Endodermal cell (in vitro differentiated cells): ENCODE measurements around the gene PRSS58. TPM values are rescaled to one million over a fixed set of nuclear protein-coding genes. Genes with fewer than 3 reads are reported as not detected.

Experiments
- DNase-seq: peaks from one replicate; pipeline ENCODE4 v3.0.0-alpha.2; 2017
- H3K27ac ChIP-seq: 2 replicates; pipeline ENCODE4 v1.5.1; 2013; ENCODE audit warnings: mild to moderate bottlenecking, low read depth, low read length, moderate library complexity
- H3K27me3 ChIP-seq: 2 replicates; pipeline ENCODE4 v1.6.1; 2013; ENCODE audit warnings: mild to moderate bottlenecking, low read length, moderate library complexity; ENCODE audit not compliant: insufficient read depth, control insufficient read depth, poor library complexity, severe bottlenecking
- H3K36me3 ChIP-seq: 2 replicates; pipeline ENCODE4 v1.7.0; 2013; ENCODE audit warnings: mild to moderate bottlenecking, low read length, moderate library complexity; ENCODE audit not compliant: control insufficient read depth, insufficient read depth
- H3K4me1 ChIP-seq: one replicate; pipeline ENCODE4 v1.7.0; 2013; ENCODE audit warnings: low read length; ENCODE audit not compliant: control insufficient read depth, insufficient read depth
- H3K4me3 ChIP-seq: 2 replicates; pipeline ENCODE4 v1.5.1; 2013; ENCODE audit warnings: mild to moderate bottlenecking, low read length, moderate library complexity
- H3K9ac ChIP-seq: 2 replicates; pipeline ENCODE4 v1.6.1; 2013; ENCODE audit warnings: mild to moderate bottlenecking, low read length, moderate library complexity; ENCODE audit not compliant: poor library complexity, severe bottlenecking; ENCODE audit errors: extremely low read depth
- H3K9me3 ChIP-seq: 2 replicates; pipeline ENCODE4 v1.6.1; 2013; ENCODE audit warnings: mild to moderate bottlenecking, low read length, moderate library complexity; ENCODE audit not compliant: control insufficient read depth
- H3K27ac Mint-ChIP-seq: 2 replicates; pipeline ENCODE4 v1.8.0; 2020; ENCODE audit warnings: mixed read lengths
- H3K27me3 Mint-ChIP-seq: 2 replicates; pipeline ENCODE4 v1.8.0; 2021; ENCODE audit warnings: mild to moderate bottlenecking, mixed read lengths; ENCODE audit not compliant: insufficient read depth
- H3K36me3 Mint-ChIP-seq: 2 replicates; pipeline ENCODE4 v1.8.0; 2020; ENCODE audit warnings: low read depth, mixed read lengths
- H3K4me1 Mint-ChIP-seq: 2 replicates; pipeline ENCODE4 v1.8.0; 2020; ENCODE audit warnings: mixed read lengths
- H3K4me3 Mint-ChIP-seq: 2 replicates; pipeline ENCODE4 v1.8.0; 2020; ENCODE audit warnings: mild to moderate bottlenecking, moderate library complexity, mixed read lengths
- H3K9me3 Mint-ChIP-seq: 2 replicates; pipeline ENCODE4 v1.8.0; 2020; ENCODE audit warnings: mild to moderate bottlenecking, mixed read lengths
- WGBS, 2 experiments: methylation state at CpG; one replicate each; pipeline versions ENCODE4 v1.1.5 to v1.1.7; 2013; ENCODE audit warnings: missing lambda C conversion rate in 2 of 2, mixed read lengths in 1 of 2; ENCODE audit not compliant: insufficient coverage in 1 of 2, insufficient read length in 1 of 2; 5-methylcytosine and 5-hydroxymethylcytosine counted together
- total RNA-seq, 2 donors: library from RNA; stranded (reverse); fragmentation: NEBNext Ultra II Directional in 1 of 2; extraction: Animal tissue kit (Norgen Biotek cat#: 25700) in 1 of 2; gene quantifications; 2 replicates in 1 of 2; 3 replicates in 1 of 2; pipeline ENCODE4 v1.2.1, GENCODE V29; 2021
- TF ChIP-seq, protein P1 (sequence below): fragments of 200-600 bp; sonication (generic); conservative IDR thresholded peaks from 2 replicates; pipeline ENCODE4 v1.5.0; 2021; ENCODE audit warnings: antibody characterized with exemption, mild to moderate bottlenecking

PRSS58 gene
- total RNA-seq, 2 donors from 2014 or later = not detected

- Histone ChIP-seq H3K36me3 (no peaks in the 10 kb centered on the region), H3K4me3 (no peak overlapping the region), H3K9me3 (peaks cover 6% of the 10 kb centered on the region), H3K27ac (no peak overlapping the region), H3K27me3 (no peaks in the 10 kb centered on the region), H3K9ac (no peak overlapping the region), H3K4me1 (no peaks in the 10 kb centered on the region)
- peaks cover 10% of the 10 kb centered on the region for H3K9me3 Mint-ChIP-seq
- TF ChIP-seq, protein P1, sequence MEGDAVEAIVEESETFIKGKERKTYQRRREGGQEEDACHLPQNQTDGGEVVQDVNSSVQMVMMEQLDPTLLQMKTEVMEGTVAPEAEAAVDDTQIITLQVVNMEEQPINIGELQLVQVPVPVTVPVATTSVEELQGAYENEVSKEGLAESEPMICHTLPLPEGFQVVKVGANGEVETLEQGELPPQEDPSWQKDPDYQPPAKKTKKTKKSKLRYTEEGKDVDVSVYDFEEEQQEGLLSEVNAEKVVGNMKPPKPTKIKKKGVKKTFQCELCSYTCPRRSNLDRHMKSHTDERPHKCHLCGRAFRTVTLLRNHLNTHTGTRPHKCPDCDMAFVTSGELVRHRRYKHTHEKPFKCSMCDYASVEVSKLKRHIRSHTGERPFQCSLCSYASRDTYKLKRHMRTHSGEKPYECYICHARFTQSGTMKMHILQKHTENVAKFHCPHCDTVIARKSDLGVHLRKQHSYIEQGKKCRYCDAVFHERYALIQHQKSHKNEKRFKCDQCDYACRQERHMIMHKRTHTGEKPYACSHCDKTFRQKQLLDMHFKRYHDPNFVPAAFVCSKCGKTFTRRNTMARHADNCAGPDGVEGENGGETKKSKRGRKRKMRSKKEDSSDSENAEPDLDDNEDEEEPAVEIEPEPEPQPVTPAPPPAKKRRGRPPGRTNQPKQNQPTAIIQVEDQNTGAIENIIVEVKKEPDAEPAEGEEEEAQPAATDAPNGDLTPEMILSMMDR = no peak
- WGBS, 2 experiments = 91 to 93% methylated on average over 2 to 3 of the region's 3 CpGs
- no peaks in the 10 kb centered on the region for H3K36me3 Mint-ChIP-seq
- H3K27ac Mint-ChIP-seq = no peak overlapping the region
- H3K4me3 Mint-ChIP-seq = no peak overlapping the region
- no peaks in the 10 kb centered on the region for H3K4me1 Mint-ChIP-seq
- peaks cover 11% of the 10 kb centered on the region for H3K27me3 Mint-ChIP-seq
- DNase-seq = no peak
Measured at GRCh38 chr7:142280263-142280662, 22.4 kb upstream of the PRSS58 start.

- Histone ChIP-seq H3K4me1 (no peaks in the 10 kb centered on the region), H3K9ac (no peak overlapping the region), H3K27me3 (no peaks in the 10 kb centered on the region), H3K27ac (no peak overlapping the region), H3K9me3 (peaks cover 7% of the 10 kb centered on the region), H3K4me3 (no peak overlapping the region), H3K36me3 (no peaks in the 10 kb centered on the region)
- DNase-seq = no peak
- TF ChIP-seq, protein P1 = no peak
- Mint-ChIP-seq H3K36me3 (no peaks in the 10 kb centered on the region), H3K4me3 (no peak overlapping the region), H3K9me3 (peaks cover 13% of the 10 kb centered on the region), H3K27me3 (peaks cover 11% of the 10 kb centered on the region), H3K4me1 (no peaks in the 10 kb centered on the region), H3K27ac (no peak overlapping the region)
- 90 to 100% methylated on average over 1 of the region's 1 CpG for WGBS, 2 experiments
Measured at GRCh38 chr7:142279601-142280000, 21.7 kb upstream of the PRSS58 start.

GRCh38 chr7:142275028-142275427, 17.2 kb upstream of the PRSS58 start:
- H3K9ac ChIP-seq = no peak overlapping the region
- H3K4me3 ChIP-seq = no peak overlapping the region
- Mint-ChIP-seq H3K4me3 (no peak overlapping the region), H3K4me1 (no peaks in the 10 kb centered on the region), H3K27me3 (peaks cover 9% of the 10 kb centered on the region), H3K27ac (no peak overlapping the region), H3K36me3 (no peaks in the 10 kb centered on the region), H3K9me3 (peaks cover 13% of the 10 kb centered on the region)
- WGBS, 2 experiments = 87 to 94% methylated on average over 3 of the region's 3 CpGs
- H3K27me3 ChIP-seq = no peaks in the 10 kb centered on the region
- H3K9me3 ChIP-seq = peaks cover 7% of the 10 kb centered on the region
- TF ChIP-seq, protein P1 = no peak
- H3K36me3 ChIP-seq = no peaks in the 10 kb centered on the region
- H3K4me1 ChIP-seq = no peaks in the 10 kb centered on the region
- DNase-seq = no peak
- H3K27ac ChIP-seq = no peak overlapping the region
